DMS114 treated with DMSO at 0.1 percent for 48 hours (cell line): ENCODE measurements around the gene KPNA6.
"Not testable (repeated sequence)": the region's sequence is repeated elsewhere in the genome, so short reads cannot be mapped to it uniquely, and the experiment has no call there.

Experiments used
- DNase-seq: peaks from one replicate; lab custom pipeline; 2025; ENCODE audit not compliant: unreplicated experiment; lab: John Stamatoyannopoulos, UW

KPNA6 gene

DNA sequence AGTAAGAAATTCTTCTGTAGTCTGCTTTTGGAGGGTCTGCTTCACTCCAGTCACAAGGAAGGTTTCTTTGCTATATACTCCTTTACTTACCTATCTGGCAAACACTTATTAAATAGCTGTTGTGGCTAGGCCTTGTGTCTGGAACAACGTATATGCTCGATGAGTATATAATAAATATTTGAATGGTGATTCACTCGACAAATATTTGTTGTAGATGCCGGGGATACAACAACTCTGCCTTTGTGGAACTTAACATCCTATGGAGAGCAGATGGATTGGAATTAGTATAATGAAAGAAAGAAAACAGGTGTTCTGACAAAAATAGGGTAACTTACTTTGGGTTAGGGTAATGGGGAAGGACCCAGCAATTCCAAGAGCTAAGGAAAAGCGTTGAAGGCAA is 31.1 kb downstream of the KPNA6 start:
- no peak for DNase-seq

DNA sequence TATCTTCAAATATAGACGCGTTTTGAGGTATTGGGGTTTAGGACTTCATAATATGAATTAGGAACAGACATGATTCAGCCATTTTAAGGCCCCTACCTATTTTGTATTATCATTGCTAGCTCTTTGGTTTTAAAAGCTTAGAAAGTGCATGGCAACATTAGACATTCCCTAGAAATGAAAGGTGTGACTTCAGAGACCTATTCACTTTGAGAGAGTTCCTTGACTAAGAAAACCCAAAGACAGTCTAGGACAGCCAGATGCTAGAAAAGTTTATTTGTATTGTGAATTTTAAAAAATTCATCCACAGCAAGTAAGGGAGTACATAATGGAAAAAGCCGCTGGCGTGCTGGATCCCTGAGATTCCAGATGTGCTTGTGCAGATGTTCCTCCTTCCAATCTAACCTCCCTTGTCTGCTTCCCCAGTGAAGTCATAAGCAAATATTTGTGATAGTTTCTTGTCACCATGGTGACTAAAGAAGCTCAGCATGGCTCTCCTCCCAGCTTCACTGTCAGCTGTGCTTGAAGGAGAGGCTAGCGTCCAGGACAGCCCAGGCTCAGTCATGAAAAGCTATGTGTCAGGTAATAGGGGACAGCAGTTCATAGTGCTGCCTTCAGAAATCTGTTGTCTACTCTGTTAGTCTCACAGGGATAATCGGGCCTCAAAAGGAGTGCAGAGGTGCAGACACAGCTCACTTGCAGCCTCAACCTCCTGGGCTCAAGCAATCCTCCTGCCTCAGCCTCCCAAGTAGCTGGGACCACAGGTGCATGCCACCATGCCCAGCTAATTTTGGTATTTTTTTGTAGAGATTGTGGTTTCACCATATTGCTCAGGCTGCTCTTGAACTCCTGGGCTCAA is 34.8 kb downstream of the KPNA6 start:
- no peak for DNase-seq

DNA sequence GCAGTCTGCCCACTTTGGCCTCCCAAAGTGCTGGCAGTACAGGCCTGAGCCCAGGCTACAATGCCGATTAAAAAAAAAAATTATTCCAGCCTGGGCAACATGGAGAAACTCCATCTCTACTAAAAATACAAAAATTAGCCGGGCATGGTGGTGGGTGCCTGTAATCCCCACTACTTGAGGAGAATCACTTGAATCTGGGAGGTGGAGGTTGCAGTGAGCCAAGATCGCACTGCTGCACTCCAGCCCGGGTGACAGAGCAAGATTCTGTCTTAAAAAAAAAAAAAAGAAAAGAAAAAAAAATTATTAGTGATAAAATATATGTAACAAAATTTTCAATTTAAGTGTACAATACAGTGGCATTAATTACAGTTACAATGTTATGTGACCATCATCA is 35.4 kb downstream of the KPNA6 start:
- not testable (repeated sequence) for DNase-seq

DNA sequence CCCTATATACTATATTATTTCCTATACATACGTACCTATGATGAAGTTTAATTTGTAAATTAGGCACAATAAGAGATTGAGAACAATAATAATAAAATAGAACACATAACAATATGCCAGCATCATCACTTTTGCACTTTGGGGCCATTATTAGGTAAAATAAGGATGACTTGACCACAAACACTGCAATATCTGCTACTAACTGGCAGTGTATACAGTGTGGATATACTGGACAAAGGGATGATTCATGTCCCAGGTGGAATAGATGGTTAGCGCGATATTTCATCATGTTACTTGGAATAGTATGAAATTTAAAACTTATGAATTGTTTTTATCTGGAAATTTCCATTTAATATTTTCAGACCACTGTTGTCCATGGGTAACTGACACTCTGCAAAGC is 36.2 kb downstream of the KPNA6 start:
- no peak for DNase-seq

DNA sequence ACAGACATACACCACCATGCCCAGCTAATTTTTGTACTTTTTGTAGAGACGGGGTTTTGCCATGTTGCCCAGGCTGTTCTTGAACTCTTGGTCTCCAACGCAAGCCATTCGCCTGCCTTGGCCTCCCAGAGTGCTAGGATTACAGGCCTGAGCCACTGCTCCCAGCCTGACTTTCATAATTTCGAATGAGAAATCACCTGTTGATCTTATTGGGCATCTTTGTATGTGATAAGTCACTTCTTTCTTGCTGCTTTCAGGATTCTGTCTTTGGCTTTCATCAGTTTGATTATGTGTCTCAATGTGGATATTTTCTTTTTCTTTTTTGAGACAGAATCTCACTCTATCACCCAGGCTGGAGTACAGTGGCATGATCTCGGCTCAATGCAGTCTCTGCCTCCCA is 39.9 kb downstream of the KPNA6 start:
- DNase-seq, result not testable (repeated sequence)

DNA sequence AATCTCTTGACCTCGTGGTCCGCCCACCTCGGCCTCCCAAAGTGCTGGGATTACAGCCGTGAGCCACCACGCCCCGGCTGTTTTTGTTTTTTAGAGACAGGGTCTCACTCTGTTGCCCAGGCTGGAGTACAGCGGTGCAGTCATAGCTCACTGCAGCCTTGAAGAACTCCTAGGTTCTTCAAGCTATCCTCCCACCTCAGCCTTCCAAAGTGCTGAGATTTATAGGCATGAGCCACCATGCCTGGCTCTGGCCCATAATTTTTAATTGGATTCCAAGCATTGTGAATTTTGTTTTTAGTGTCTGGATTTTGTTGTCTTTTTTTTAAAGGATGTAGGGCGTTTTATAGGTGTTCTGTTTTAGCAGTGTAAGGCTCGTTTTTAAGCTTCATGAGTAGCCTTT is 43.0 kb downstream of the KPNA6 start:
- no peak for DNase-seq

GRCh38 chr1:32151319-32151787 is 43.5 kb downstream of the KPNA6 start:
- no peak for DNase-seq

GRCh38 chr1:32159189-32159588 is 51.3 kb downstream of the KPNA6 start:
- no peak for DNase-seq

- DNase-seq, result no peak
Observed at GRCh38 chr1:32163405-32163804, 55.5 kb downstream of the KPNA6 start.

GRCh38 chr1:32165633-32166032 is 57.8 kb downstream of the KPNA6 start:
- not testable (repeated sequence) for DNase-seq

DNA sequence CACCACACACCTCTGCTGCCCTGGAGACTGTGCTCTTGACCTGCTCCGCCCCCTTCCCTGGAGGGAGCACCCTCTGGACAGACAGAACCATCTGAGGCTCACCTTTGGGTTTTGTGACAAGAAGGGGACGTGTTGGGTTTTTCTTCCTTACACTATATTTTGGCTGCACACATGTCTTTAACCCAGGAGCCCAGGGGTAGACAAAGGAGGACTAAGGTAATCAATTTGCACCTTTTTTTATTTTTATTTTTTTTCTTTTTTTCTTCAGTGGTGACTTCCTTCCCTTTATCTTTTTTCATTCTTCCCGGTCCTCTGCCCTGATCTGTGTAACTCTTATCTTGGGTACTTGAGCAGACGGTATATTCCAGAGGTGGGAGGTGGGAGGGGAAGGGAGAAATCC is 63.1 kb downstream of the KPNA6 start:
- no peak for DNase-seq

- no peak for DNase-seq
Observed at GRCh38 chr1:32172621-32173245, 64.9 kb downstream of the KPNA6 start.

- no peak for DNase-seq
Observed at GRCh38 chr1:32178380-32179192, 70.7 kb downstream of the KPNA6 start.

GRCh38 chr1:32179193-32179442 is 71.3 kb downstream of the KPNA6 start:
- DNase-seq, result no peak

- DNase-seq, result peak; percentile 89
Observed at GRCh38 chr1:32179443-32180185, 71.8 kb downstream of the KPNA6 start, which contains the start of gene TXLNA. TSS of gene TXLNA (plus strand) at chr1:32179675. CDS start at chr1:32180346, 671 bp downstream.

- DNase-seq, result no peak
Observed at GRCh38 chr1:32180186-32181060, 72.6 kb downstream of the KPNA6 start.

- no peak for DNase-seq
Observed at GRCh38 chr1:32181065-32181464, 73.2 kb downstream of the KPNA6 start.

DNA sequence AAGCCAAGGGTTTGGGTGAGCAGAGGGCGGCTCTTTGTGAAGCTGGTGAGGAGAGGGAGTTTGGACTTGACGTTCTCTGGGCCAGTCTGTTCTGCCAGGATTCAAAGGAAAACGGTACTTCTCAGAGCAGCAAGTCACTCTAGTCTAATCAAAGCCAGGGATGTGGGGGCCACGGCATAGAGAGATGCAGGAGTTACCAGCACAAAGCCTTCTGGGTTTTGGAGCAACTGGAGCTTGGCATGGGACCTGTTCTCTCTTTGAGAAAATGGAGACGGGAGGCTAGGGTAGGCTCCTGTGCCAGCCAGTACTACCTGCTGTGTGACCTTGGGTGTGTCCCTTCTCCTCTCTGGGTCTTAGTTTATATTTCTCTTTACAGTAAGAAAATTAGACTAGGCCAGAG is 73.7 kb downstream of the KPNA6 start:
- no peak for DNase-seq

- no peak for DNase-seq
Observed at GRCh38 chr1:32182060-32182459, 74.2 kb downstream of the KPNA6 start.

GRCh38 chr1:32184650-32185049 is 76.8 kb downstream of the KPNA6 start:
- no peak for DNase-seq
